Astrocyte (in vitro differentiated cells and primary cell): Measurements from ENCODE around the gene GLB1L3. TPM values are rescaled to one million over a fixed set of nuclear protein-coding genes. Genes with fewer than 3 reads are reported as not detected.

Source experiments
- DNase-seq: peaks from one replicate; pipeline ENCODE4 v3.0.0-alpha.2; 2010; ENCODE audit warnings: low read depth
- FAIRE-seq: peaks from 2 replicates; lab custom pipeline; 2011; peaks lifted over from hg19 to GRCh38; lab: Jason Lieb, UNC
- H2AFZ ChIP-seq: 2 replicates; pipeline ENCODE4 v1.6.0; 2012; ENCODE audit warnings: low read depth, low read length, inconsistent platforms
- H3K27ac ChIP-seq: 2 replicates; pipeline ENCODE4 v1.5.1; 2011; ENCODE audit warnings: low read depth, low read length, inconsistent platforms
- H3K27me3 ChIP-seq: 2 replicates; pipeline ENCODE4 v1.6.0; 2011; ENCODE audit warnings: low read length, inconsistent platforms; ENCODE audit not compliant: insufficient read depth
- H3K36me3 ChIP-seq: 2 replicates; pipeline ENCODE4 v1.5.1; 2011; ENCODE audit warnings: low read length, inconsistent platforms; ENCODE audit not compliant: insufficient read depth
- H3K4me1 ChIP-seq: 2 replicates; pipeline ENCODE4 v1.5.1; 2011; ENCODE audit warnings: low read length, inconsistent platforms; ENCODE audit not compliant: insufficient read depth
- H3K4me2 ChIP-seq: 2 replicates; pipeline ENCODE4 v1.6.0; 2012; ENCODE audit warnings: low read length, inconsistent platforms
- H3K4me3 ChIP-seq: 2 replicates; pipeline ENCODE4 v1.5.1; 2011; ENCODE audit warnings: low read depth, mild to moderate bottlenecking, low read length, inconsistent platforms; ENCODE audit not compliant: insufficient read depth
- H3K79me2 ChIP-seq: 2 replicates; pipeline ENCODE4 v1.6.0; 2012; ENCODE audit warnings: mild to moderate bottlenecking, low read length, inconsistent platforms; ENCODE audit not compliant: insufficient read depth
- H3K9ac ChIP-seq: 2 replicates; pipeline ENCODE4 v1.6.0; 2012; ENCODE audit warnings: mild to moderate bottlenecking, low read length, inconsistent platforms
- H3K9me3 ChIP-seq: 2 replicates; pipeline ENCODE4 v1.5.1; 2012; ENCODE audit warnings: low read depth, mild to moderate bottlenecking, low read length, inconsistent platforms; ENCODE audit not compliant: insufficient read depth
- H4K20me1 ChIP-seq: 2 replicates; pipeline ENCODE4 v1.6.0; 2012; ENCODE audit warnings: low read length, inconsistent platforms; ENCODE audit not compliant: insufficient read depth
- H3K27ac Mint-ChIP-seq: one replicate; pipeline ENCODE4 v1.8.0; 2021; ENCODE audit warnings: mild to moderate bottlenecking, mixed read lengths; ENCODE audit not compliant: unreplicated experiment
- H3K27me3 Mint-ChIP-seq: one replicate; pipeline ENCODE4 v1.8.0; 2021; ENCODE audit warnings: low read depth, mixed read lengths; ENCODE audit not compliant: unreplicated experiment
- H3K36me3 Mint-ChIP-seq: one replicate; pipeline ENCODE4 v1.8.0; 2021; ENCODE audit warnings: low read depth, mixed read lengths; ENCODE audit not compliant: unreplicated experiment
- H3K4me1 Mint-ChIP-seq: one replicate; pipeline ENCODE4 v1.8.0; 2021; ENCODE audit warnings: low read depth, mixed read lengths; ENCODE audit not compliant: unreplicated experiment
- H3K4me3 Mint-ChIP-seq: one replicate; pipeline ENCODE4 v1.8.0; 2021; ENCODE audit warnings: mild to moderate bottlenecking, moderate library complexity, mixed read lengths; ENCODE audit not compliant: unreplicated experiment
- H3K9me3 Mint-ChIP-seq: one replicate; pipeline ENCODE4 v1.8.0; 2021; ENCODE audit warnings: mild to moderate bottlenecking, mixed read lengths; ENCODE audit not compliant: unreplicated experiment
- EZH2 ChIP-seq: IDR thresholded peaks from 2 replicates; pipeline ENCODE4 v1.6.1; 2012; ENCODE audit warnings: mild to moderate bottlenecking, low read length, inconsistent platforms; ENCODE audit not compliant: insufficient read depth
- total RNA-seq: library from RNA; stranded (reverse); gene quantifications from 2 replicates; pipeline ENCODE4 v1.2.1, GENCODE V29; 2021
- TF ChIP-seq, protein P1 (sequence below): IDR thresholded peaks from 2 replicates; pipeline ENCODE4 v1.5.1; 2011; ENCODE audit warnings: low read depth, mild to moderate bottlenecking, inconsistent platforms, low read length, moderate library complexity; ENCODE audit not compliant: insufficient read depth

Gene GLB1L3
- total RNA-seq, 1 donor from 2014 or later: 0.20 TPM

DNA sequence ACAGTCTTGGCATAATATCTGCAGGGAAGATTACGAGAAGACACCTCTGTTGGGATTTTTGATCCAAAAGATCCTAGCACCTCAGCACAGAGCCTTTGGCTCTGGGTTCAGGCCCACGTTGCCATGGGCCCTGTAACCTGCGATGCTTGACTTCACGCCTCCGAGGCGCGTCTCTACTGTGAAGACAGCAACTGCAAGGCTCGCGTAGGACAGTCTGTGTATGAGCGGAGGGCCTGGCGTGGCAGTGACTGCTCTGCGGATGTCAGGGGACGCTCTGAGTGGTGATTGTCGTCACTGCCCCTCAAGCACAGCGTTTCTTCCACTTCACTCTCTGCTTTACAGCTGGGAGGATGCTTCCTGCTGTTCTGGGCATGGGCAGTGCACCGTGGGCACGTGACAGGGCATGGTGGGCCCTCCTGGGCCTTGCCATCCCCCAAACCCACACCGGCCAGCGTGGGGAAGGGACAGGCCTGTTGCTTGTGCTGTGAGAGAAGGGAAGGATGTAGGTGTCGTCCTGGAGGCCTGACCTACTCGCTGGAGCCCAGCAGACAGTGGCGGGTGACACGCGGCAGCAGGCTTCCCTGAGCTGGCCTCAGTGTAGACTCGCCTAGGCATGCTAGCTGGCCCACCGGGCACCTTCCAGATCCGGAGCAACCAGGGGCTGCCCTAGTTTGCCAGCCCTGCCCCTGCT is 82.1 kb downstream of the GLB1L3 start:
- FAIRE-seq (no peak), DNase-seq (no peak)
- no peak overlapping the region for H3K9ac ChIP-seq
- H4K20me1 ChIP-seq: no peaks in the 10 kb centered on the region
- Mint-ChIP-seq H3K4me1 (no peaks in the 10 kb centered on the region), H3K4me3 (no peak overlapping the region), H3K27me3 (peaks cover 42% of the 10 kb centered on the region), H3K36me3 (no peaks in the 10 kb centered on the region), H3K27ac (no peak overlapping the region), H3K9me3 (no peaks in the 10 kb centered on the region)
- H3K27ac ChIP-seq: no peak overlapping the region
- no peaks in the 10 kb centered on the region for H3K36me3 ChIP-seq
- no peak overlapping the region for H3K4me3 ChIP-seq
- no peaks in the 10 kb centered on the region for H3K9me3 ChIP-seq
- TF ChIP-seq, protein P1, sequence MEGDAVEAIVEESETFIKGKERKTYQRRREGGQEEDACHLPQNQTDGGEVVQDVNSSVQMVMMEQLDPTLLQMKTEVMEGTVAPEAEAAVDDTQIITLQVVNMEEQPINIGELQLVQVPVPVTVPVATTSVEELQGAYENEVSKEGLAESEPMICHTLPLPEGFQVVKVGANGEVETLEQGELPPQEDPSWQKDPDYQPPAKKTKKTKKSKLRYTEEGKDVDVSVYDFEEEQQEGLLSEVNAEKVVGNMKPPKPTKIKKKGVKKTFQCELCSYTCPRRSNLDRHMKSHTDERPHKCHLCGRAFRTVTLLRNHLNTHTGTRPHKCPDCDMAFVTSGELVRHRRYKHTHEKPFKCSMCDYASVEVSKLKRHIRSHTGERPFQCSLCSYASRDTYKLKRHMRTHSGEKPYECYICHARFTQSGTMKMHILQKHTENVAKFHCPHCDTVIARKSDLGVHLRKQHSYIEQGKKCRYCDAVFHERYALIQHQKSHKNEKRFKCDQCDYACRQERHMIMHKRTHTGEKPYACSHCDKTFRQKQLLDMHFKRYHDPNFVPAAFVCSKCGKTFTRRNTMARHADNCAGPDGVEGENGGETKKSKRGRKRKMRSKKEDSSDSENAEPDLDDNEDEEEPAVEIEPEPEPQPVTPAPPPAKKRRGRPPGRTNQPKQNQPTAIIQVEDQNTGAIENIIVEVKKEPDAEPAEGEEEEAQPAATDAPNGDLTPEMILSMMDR: no peak
- TF ChIP-seq EZH2: no peak
- H3K79me2 ChIP-seq: no peaks in the 10 kb centered on the region
- H2AFZ ChIP-seq: no peak overlapping the region
- H3K27me3 ChIP-seq: no peaks in the 10 kb centered on the region
- H3K4me1 ChIP-seq: no peaks in the 10 kb centered on the region
- no peak overlapping the region for H3K4me2 ChIP-seq

DNA sequence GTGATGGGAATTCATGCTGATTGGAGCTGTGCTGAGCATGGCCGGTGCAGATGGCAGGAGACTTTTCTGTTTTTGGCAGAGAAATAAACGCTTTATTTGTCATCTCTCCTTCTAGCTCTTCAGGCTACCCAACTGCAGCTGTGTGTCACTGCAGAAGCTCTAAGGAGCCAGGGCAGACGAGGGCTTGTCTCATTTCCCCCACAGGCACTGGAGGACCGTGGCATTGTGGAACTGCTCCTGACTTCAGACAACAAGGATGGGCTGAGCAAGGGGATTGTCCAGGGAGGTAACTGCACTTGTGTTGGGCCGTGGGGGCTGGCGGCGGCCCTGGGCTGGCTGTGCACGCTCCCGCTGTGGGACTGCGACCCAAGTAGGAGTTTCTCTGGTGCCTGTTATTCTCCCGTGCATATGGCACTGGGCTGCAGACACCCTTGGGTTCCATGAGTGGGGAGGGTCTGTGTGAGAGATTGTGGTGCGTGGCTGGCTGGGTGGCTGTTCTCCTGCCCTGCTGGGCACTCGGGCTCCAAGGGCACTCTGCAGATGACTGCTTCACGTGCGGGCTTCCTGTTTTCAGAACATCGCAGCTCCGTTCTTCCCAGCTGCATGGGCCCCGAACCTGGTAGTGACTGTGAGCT is 82.8 kb downstream of the GLB1L3 start:
- no peak for TF ChIP-seq EZH2
- TF ChIP-seq, protein P1: no peak
- no peak for DNase-seq

DNA sequence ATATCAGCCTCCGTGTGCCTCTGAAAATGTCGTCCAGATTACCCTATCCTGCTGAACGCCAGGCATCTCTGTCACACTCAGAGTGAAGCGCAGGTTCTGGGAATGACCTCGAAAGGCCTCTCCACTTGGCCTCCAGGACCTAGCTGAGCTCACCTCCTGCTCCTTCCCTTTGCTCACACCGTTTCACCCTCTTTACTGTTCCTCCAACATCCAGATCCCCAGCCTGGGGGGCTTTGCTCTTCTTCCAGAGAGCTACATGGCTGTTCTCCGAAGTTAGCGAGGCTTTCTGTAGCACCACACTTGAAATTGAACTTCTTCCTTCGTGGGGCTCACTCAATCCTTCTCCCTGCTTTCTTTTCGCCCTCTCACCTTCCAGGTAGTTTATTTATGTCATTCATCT is 83.5 kb downstream of the GLB1L3 start:
- Mint-ChIP-seq H3K27ac (peak overlapping the region; percentile 26), H3K4me3 (no peak overlapping the region), H3K9me3 (no peaks in the 10 kb centered on the region), H3K36me3 (no peaks in the 10 kb centered on the region), H3K4me1 (no peaks in the 10 kb centered on the region), H3K27me3 (peaks cover 48% of the 10 kb centered on the region)
- H3K27me3 ChIP-seq: no peaks in the 10 kb centered on the region
- TF ChIP-seq EZH2: no peak
- TF ChIP-seq, protein P1: no peak
- DNase-seq (no peak), FAIRE-seq (no peak)
- no peaks in the 10 kb centered on the region for H3K36me3 ChIP-seq
- no peak overlapping the region for H2AFZ ChIP-seq
- no peak overlapping the region for H3K9ac ChIP-seq
- no peak overlapping the region for H3K27ac ChIP-seq
- no peaks in the 10 kb centered on the region for H3K4me1 ChIP-seq
- no peaks in the 10 kb centered on the region for H4K20me1 ChIP-seq
- H3K79me2 ChIP-seq: no peaks in the 10 kb centered on the region
- no peaks in the 10 kb centered on the region for H3K9me3 ChIP-seq
- no peak overlapping the region for H3K4me2 ChIP-seq
- H3K4me3 ChIP-seq: no peak overlapping the region

More for the DNA sequence above, 82.8 kb downstream of the GLB1L3 start:
- Mint-ChIP-seq H3K27ac (no peak overlapping the region), H3K36me3 (no peaks in the 10 kb centered on the region), H3K27me3 (peaks cover 45% of the 10 kb centered on the region), H3K4me3 (no peak overlapping the region), H3K9me3 (no peaks in the 10 kb centered on the region), H3K4me1 (no peaks in the 10 kb centered on the region)
- H3K9ac ChIP-seq: no peak overlapping the region
- no peaks in the 10 kb centered on the region for H3K4me1 ChIP-seq
- H3K27ac ChIP-seq: no peak overlapping the region
- H2AFZ ChIP-seq: no peak overlapping the region
- H3K4me3 ChIP-seq: no peak overlapping the region
- H3K9me3 ChIP-seq: no peaks in the 10 kb centered on the region
- H4K20me1 ChIP-seq: no peaks in the 10 kb centered on the region
- no peaks in the 10 kb centered on the region for H3K27me3 ChIP-seq
- H3K36me3 ChIP-seq: no peaks in the 10 kb centered on the region
- H3K4me2 ChIP-seq: no peak overlapping the region
- FAIRE-seq: no peak
- H3K79me2 ChIP-seq: no peaks in the 10 kb centered on the region
